NCI-H1048 (cell line): ENCODE measurements around the gene USH2A.

Experiments used
- DNase-seq: peaks from one replicate; lab custom pipeline; 2025; lab: John Stamatoyannopoulos, UW

The USH2A gene

GRCh38 chr1:216124192-216124781 is 299.0 kb downstream of the USH2A start:
- DNase-seq = no peak

- no peak for DNase-seq
These were observed 299.6 kb downstream of the USH2A start for GRCh38 chr1:216123446-216124191.

DNA sequence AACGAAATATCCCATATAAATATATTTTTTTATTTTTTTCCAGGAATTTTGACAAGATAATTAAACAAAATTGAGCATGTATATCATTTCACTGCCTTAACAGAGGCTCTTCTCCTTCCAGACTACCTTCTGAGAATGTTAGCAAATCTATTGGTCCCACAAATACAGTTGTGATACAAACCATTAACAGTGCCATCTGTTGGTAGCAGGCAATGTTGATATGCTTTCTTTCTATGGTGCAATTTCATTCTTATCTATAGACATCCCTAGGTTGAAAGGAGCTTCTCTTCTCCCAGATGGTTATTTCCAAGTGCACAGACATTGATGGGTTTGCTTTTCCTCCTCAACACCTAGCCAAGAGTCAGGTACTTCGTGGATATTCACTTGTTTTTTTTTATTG is 303.6 kb downstream of the USH2A start:
- no peak for DNase-seq

DNA sequence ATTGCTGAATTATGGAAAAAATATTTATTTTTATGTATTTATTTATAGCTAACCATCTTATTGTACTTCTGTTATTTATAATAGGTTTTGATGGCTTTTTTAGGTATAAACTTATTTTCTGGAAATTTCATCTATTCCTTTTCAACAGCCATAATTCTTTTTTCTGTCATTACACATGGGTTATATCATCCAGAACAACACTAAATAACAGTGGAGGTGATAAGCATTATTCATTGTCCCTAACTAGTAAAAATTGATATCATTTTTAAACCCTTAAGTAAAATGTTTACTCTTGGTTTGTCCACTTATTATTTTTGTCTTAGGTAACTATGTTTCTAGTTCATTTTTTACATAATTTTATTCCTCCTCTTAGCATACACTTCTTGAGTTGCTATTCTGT is 309.1 kb downstream of the USH2A start:
- DNase-seq = no peak

- DNase-seq = no peak
These were observed 310.1 kb downstream of the USH2A start for GRCh38 chr1:216113181-216113580.

- DNase-seq = no peak
These were observed 311.4 kb downstream of the USH2A start for GRCh38 chr1:216111842-216112241.

DNA sequence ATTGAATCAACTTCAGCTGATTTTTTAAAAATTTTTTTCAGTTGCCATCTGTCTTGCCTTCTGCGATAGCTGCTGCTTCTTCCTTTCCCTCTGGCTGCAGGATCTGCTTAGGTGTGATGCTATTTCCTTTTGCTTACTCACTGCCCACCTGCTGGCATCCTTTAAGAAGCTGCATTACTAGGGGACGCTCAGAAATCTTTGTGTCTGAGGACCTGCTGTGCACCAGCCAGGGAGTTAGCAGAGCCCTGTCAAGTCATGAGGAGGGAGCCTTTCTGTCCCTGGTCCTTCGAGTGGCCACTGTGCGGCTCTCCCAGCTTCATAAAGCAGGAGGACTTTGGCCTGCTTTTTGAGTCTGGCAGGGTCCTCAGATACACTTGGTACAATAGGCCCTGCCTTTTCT is 327.8 kb downstream of the USH2A start:
- no peak for DNase-seq

- no peak for DNase-seq
These were observed 332.7 kb downstream of the USH2A start for GRCh38 chr1:216090556-216090955.

DNA sequence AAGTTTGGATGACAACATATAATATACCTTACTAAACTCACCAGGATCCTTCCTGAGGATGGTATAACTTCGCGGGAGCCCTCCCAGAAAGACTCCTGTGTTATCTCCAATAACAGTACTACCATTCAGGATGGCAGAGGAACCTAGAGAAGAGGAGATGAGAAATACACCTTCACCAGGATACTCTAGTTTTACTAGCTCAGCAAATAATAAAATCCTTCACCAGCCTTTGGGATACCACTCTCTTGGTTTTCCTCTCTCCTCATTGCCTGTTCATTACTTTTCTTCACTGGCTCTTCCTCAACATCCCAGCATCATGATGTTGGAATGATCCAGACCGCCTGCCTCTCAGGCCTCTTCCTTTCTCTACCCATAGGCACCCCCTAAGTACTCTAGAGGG is 336.6 kb downstream of the USH2A start:
- no peak for DNase-seq

DNA sequence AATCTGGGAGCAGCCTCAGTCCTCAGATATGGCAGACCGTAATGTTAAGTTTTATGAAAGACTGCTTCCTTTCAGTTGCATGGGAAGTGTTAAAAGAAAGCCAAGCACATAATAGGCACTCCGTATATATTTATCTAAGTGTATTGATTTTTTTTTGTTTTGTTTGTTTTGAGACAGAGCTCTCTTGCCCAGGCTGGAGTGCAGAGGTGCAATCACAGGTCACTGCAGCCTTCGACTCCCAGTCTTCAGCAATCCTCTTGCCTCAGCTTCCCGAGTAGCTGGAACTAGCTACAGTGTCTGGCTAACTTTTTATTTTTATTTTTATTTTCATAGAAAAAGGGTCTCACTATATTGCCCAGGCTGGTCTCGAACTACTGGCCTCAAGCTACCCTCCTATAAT is 341.8 kb downstream of the USH2A start:
- no peak for DNase-seq

- DNase-seq = no peak
These were observed 346.5 kb downstream of the USH2A start for GRCh38 chr1:216076751-216077150.

DNA sequence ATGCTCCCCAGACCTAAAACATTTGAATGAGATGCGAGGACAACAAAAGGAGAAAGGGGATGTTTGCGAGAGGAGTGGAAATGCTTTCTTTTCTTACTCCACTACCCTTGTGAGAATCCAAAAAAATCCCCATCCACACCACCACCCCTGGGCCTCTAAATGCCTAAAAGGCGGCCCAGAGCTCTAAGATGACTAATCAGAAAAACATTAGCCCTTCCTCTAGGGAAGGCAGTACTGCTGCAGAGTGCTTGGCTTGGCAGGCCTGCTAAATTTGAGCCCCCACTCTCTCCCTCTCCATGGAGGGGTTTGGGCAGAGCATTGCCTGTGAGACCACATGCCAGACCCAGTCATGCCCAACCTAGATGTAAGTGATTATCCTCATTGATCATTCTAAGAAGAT is 347.9 kb downstream of the USH2A start:
- no peak for DNase-seq

DNA sequence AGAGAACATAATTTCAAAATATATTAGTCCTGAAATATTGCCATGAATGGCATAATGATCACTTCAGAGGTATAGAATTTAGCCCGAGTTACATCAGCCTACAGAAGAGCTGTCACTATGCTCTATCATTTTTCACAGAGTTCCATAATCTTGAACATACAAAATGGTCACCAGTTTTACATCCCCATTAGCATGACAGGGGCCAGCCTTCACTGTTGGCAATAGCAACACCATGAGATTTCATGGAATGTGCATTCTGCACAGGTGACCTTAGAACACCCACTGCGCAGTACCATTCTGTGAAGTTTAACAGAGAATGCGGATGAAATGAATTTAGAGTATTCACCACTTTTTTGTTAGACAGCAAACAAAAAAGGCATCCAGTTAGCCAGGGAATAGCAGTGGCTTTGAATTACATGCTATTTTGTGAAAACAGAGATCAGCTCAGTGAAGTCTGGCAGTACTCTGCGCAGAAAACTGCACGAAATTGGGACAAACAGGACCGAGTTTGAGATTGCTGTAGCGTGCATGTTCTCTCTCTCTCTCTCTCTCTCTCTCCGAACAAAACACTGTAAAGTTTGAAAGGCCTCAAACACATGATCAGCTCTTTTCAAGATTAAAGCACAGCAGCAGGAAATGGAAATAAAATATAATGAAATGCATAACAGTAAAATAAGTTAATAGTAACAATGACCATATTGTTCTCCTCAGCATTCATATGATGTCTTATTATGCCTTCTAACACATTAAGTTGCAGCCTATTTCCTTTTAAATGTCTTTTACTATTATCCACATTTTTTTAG is 349.3 kb downstream of the USH2A start:
- no peak for DNase-seq

- no peak for DNase-seq
These were observed 352.0 kb downstream of the USH2A start for GRCh38 chr1:216071262-216071661.

GRCh38 chr1:216064643-216065042 is 358.6 kb downstream of the USH2A start:
- no peak for DNase-seq

GRCh38 chr1:216057947-216058346 is 365.3 kb downstream of the USH2A start:
- no peak for DNase-seq

DNA sequence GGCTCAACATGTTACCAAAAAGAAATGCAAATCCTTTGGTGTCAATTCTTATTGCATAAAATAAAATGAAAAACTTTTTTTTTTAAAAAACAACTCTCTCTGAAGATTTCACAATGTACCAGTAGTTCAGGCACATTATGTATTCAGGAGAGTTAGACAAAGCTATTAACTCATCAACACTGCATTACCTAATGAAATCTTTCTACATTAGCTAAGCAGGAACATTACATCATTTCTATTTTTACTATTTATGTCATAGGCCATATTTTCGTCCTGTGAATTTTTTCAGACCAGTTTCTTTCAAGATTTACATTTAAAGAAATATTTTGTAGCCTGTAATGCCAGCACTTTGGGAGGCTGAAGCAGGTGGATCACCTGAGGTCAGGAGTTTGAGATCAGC is 366.2 kb downstream of the USH2A start:
- DNase-seq = no peak

DNA sequence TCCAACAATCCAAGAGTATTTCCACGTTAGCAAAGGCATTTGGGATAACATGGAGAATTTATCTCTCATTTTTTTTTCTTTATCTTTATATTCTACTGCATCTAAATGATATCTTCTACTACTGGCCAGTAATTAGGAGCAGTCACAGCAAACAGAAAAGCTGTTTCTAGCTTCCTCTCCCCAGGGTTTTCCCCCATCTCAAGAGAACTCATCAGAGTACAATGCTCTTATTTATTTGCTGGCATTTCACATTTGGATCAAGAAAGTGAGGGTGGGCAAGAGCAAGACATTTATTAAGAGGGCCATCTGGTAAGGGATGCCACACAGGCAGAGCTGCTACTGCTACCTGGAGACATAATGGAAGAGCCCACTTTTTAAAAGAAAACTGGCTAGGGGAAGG is 368.2 kb downstream of the USH2A start:
- no peak for DNase-seq

DNA sequence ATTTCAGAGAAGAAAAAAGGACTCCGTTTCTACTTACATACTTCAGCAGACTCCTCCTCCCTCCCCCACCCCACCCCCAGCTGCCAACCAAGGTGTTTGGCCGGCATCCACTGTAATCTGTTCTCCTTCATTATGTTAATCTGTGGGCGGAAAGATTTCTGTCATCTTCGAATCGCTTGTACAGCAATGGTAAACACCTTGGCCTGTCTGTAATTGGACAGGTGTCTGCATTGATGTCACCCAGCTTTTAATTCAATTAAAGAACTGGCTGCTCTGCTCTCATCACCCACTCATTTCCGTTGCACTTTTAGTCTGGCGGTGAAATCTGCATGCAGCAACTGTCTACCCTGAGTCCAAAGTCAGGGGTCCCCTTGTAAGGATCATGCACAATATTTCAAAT is 368.6 kb downstream of the USH2A start:
- DNase-seq = no peak

- DNase-seq = no peak
These were observed 372.2 kb downstream of the USH2A start for GRCh38 chr1:216051071-216051470.

- DNase-seq = no peak
These were observed 373.4 kb downstream of the USH2A start for GRCh38 chr1:216049741-216050430.

DNA sequence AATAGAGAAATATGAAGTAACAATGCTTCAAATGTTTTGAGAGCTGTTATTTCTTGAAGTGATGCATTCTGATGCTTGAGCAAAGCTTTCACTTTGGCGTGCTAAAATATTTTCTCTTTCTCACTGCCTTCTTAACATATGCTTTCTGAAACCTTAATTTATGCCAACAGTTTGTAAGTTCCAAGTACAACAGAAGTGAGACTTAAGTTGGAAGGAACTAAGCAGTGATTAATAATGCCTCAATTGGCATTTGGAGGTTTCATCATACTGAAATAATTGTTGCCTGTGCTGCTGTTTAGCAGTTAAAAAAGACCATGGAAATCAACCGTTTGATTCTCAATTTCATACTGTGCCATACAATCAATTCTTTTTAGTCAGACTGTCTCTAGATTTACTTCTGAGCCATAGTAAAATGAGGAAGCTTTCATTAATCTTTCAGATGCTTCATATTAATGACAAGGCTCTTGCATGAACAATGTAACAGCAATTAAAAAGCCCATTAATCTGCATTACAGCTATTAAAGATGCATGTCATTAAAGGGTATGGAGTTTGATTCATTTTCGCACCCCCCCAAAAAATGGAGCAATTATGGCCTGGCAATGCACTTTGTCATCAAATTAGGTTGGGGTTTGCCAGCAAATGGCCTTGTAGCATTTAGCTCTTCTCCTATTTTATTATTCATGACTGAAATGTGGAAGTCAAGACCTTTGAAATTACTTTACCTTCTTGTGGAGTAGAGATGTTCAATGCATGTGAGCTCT is 375.3 kb downstream of the USH2A start:
- no peak for DNase-seq
